Adrenal gland (tissue), 5 donors: ENCODE results near the gene KCNMA1.

ENCODE experiments used
- CTCF ChIP-seq, 6 experiments: fragments of 450-650 bp in 4 of 6; fragments of 200-600 bp in 2 of 6; sonication (generic) in 1 of 6; IDR thresholded peaks; 1 replicate in 5 of 6; 2 replicates in 1 of 6; pipeline versions ENCODE4 v1.5.1 to v1.8.0; 2016 to 2021; ENCODE audit warnings: antibody characterized with exemption in 6 of 6, mild to moderate bottlenecking in 2 of 6, moderate library complexity in 1 of 6
- POLR2A ChIP-seq, 2 donors: fragments of 450-650 bp; IDR thresholded peaks; one replicate each; pipeline ENCODE4 v1.6.1; 2017; ENCODE audit warnings: antibody characterized with exemption in 2 of 2, mild to moderate bottlenecking in 2 of 2, moderate library complexity in 1 of 2
- donor health status: DM: no; HTN: no; CAD: no.

GRCh38 chr10:77643795-77644468 is 6.3 kb upstream of the KCNMA1 start:
- TF ChIP-seq CTCF (IDR thresholded peaks at IDR 0.05) (peak; percentile 34 to 68 (median 59)), POLR2A (IDR thresholded peaks at IDR 0.05) (no peak)
